Measurements from ENCODE around the gene LPCAT1. TPM values are rescaled to one million over a fixed set of nuclear protein-coding genes. Genes with fewer than 3 reads are reported as not detected.
"Not testable (repeated sequence)": the region's sequence is repeated elsewhere in the genome, so short reads cannot be mapped to it uniquely, and the experiment has no call there.

LPCAT1 gene
- total RNA-seq, 5 donors from 2014 or later (not counting 1 experiment from before 2014, with no cell fraction given) = 27.9 to 57.7 (median 50.3) TPM

GRCh38 chr5:1464096-1464446, 59.7 kb downstream of the LPCAT1 start:
- ATAC-seq (replicated peaks in 1 of 4) = no peak
- no peaks in the 10 kb centered on the region for H3K27me3 ChIP-seq (replicated peaks in 1 of 2; ENCODE audit: control insufficient read depth in 2 of 2, extremely low read depth in 1 of 2, insufficient read depth in 2 of 2, low read length in 1 of 2)
- no peak overlapping the region for H3K4me3 Mint-ChIP-seq
- H3K4me3 ChIP-seq (ENCODE audit: control insufficient read depth in 1 of 2, extremely low read depth in 1 of 2, low read length in 1 of 2) = no peak overlapping the region
- H3K27ac Mint-ChIP-seq = no peak overlapping the region
- H3K9me3 Mint-ChIP-seq = no peaks in the 10 kb centered on the region
- no peaks in the 10 kb centered on the region for H3K9me3 ChIP-seq
- CTCF ChIA-PET = no interaction called here
- 95% methylated on average over 11 of the region's 14 CpGs for WGBS (ENCODE audit: insufficient coverage)
- no peaks in the 10 kb centered on the region for H3K4me1 ChIP-seq (ENCODE audit: control insufficient read depth in 1 of 2, extremely low read depth in 1 of 2, insufficient read depth in 2 of 2, low read length in 2 of 2)
- H3K36me3 ChIP-seq (ENCODE audit: control insufficient read depth in 2 of 2, extremely low read depth in 1 of 2, insufficient read depth in 1 of 2, low read length in 1 of 2) = peaks cover 6 to 51% of the 10 kb centered on the region in 2 donors
- no peak overlapping the region for H3K27ac ChIP-seq (ENCODE audit: low read length)
- no peak for DNase-seq
- H3K36me3 Mint-ChIP-seq = peaks cover 46% of the 10 kb centered on the region
- no peaks in the 10 kb centered on the region for H3K4me1 Mint-ChIP-seq
- no peaks in the 10 kb centered on the region for H3K27me3 Mint-ChIP-seq
- POLR2A ChIA-PET = no interaction called here

DNA sequence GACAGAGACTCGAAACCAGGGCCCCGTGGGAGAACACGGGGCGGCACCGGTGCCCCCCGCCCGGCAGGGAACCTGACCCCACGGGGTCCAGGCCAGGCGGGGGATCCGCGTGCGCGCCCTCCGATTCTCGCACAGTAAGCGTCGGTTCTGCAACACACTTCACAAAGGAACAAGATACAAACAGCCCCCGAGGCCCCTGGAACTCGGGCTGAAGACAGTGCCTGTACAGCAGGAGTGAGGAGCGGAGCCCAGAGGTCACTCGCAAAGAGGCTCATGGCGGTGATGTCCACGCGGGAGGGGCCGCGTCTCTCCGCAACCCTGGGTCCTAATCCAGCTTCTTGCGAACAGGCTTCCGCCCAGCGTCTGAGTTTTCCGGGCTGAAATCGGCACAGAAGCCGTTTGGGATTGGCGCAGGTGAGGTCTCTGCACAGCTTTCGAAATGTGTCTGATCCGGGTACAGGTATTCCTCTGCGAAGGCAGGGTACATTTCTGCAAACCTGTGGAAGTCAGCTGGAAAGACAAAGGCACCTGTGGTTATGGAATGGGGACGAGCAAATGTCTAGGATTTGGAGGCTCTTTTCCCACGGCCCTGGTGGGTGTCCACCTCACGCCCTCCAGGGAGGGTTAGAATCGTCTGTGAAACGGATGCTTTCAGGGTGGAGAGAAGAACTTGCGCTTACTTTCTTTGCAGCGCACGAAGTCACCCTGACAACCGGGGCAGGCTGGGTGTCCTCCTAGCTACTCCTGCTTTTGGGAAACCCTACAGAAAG, 60.2 kb downstream of the LPCAT1 start:
- H3K9me3 Mint-ChIP-seq = no peaks in the 10 kb centered on the region
- H3K4me3 Mint-ChIP-seq = no peak overlapping the region
- Histone ChIP-seq H3K4me1 (ENCODE audit: control insufficient read depth in 1 of 2, extremely low read depth in 1 of 2, insufficient read depth in 2 of 2, low read length in 2 of 2) (no peaks in the 10 kb centered on the region), H3K9me3 (no peaks in the 10 kb centered on the region), H3K4me3 (ENCODE audit: control insufficient read depth in 1 of 2, extremely low read depth in 1 of 2, low read length in 1 of 2) (no peak overlapping the region), H3K27ac (ENCODE audit: low read length) (no peak overlapping the region), H3K36me3 (ENCODE audit: control insufficient read depth in 2 of 2, extremely low read depth in 1 of 2, insufficient read depth in 1 of 2, low read length in 1 of 2) (peaks cover 6 to 51% of the 10 kb centered on the region in 2 donors), H3K27me3 (replicated peaks in 1 of 2; ENCODE audit: control insufficient read depth in 2 of 2, extremely low read depth in 1 of 2, insufficient read depth in 2 of 2, low read length in 1 of 2) (no peaks in the 10 kb centered on the region)
- 98% methylated on average over 37 of the region's 46 CpGs for WGBS (ENCODE audit: insufficient coverage)
- CTCF ChIA-PET = no interaction called here
- ATAC-seq (replicated peaks in 1 of 4) (no peak), DNase-seq (peak in 1 of 35 experiments; percentile 22)
- POLR2A ChIA-PET = interaction anchor here in 1 of 2 donors (0.5 kb wide), 1 partner anchor 14 kb away, joined by 3 read pairs; no protein-coding TSS in a partner anchor
- H3K27me3 Mint-ChIP-seq = no peaks in the 10 kb centered on the region
- H3K27ac Mint-ChIP-seq = no peak overlapping the region
- peaks cover 46% of the 10 kb centered on the region for H3K36me3 Mint-ChIP-seq
- no peaks in the 10 kb centered on the region for H3K4me1 Mint-ChIP-seq

DNA sequence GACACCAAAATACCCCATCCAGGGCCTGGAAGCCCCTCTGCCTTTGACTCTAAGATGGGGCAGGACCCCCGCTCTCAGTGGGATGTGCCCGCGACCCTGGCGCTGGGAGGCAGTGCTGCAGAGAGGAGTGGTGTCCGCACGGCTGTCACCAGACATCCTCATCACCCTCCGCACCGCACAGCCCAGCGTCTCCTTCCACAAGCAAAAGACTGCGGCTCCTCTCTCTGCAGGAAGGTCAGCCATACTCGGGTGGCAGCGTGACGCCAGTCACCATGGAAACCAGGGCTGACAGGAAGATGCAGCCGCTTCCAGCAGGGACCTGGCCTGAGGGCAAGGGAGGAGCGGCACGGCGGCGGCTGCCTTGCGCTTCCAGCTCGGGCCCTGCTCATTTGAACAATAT, 61.4 kb downstream of the LPCAT1 start:
- POLR2A ChIA-PET = no interaction called here
- no peak overlapping the region for H3K27ac Mint-ChIP-seq
- peaks cover 6 to 47% of the 10 kb centered on the region in 2 donors for H3K36me3 ChIP-seq (ENCODE audit: control insufficient read depth in 2 of 2, extremely low read depth in 1 of 2, insufficient read depth in 1 of 2, low read length in 1 of 2)

DNA sequence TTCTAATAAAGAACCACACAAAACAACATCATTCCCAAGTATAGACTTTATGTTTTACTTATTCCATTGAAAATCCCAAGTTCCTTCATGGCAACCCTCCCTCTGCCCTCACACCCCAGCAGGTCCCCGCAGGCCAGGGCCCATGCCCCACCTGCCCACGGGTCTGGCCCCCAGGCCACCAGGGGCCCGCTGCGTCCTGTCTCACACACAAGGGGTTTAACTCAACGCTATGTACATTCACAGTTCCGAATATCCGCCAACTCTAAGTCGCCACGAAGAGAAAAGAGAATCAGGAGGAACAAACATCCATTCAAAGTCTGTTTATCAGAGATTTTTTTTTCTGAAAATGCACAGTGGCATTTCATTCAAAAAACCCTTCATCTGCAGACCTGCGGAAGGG, 62.4 kb downstream of the LPCAT1 start:
- Mint-ChIP-seq H3K27me3 (no peaks in the 10 kb centered on the region), H3K4me3 (no peak overlapping the region), H3K27ac (no peak overlapping the region), H3K9me3 (peaks cover 0 to 4% (median 4%) of the 10 kb centered on the region in 3 donors), H3K36me3 (peaks cover 45% of the 10 kb centered on the region), H3K4me1 (no peaks in the 10 kb centered on the region)
- peaks cover 6 to 46% of the 10 kb centered on the region in 2 donors for H3K36me3 ChIP-seq (ENCODE audit: control insufficient read depth in 2 of 2, extremely low read depth in 1 of 2, insufficient read depth in 1 of 2, low read length in 1 of 2)
- ChIA-PET CTCF (no interaction called here), POLR2A (no interaction called here)
- no peaks in the 10 kb centered on the region for H3K9me3 ChIP-seq
- no peak overlapping the region for H3K4me3 ChIP-seq (ENCODE audit: control insufficient read depth in 1 of 2, extremely low read depth in 1 of 2, low read length in 1 of 2)
- ATAC-seq (replicated peaks in 1 of 4) (no peak), DNase-seq (peak in 1 of 35 experiments; percentile 5)
- H3K27ac ChIP-seq (ENCODE audit: low read length) = no peak overlapping the region
- WGBS (ENCODE audit: insufficient coverage) = 96% methylated on average over 8 of the region's 10 CpGs
- no peaks in the 10 kb centered on the region for H3K4me1 ChIP-seq (ENCODE audit: control insufficient read depth in 1 of 2, extremely low read depth in 1 of 2, insufficient read depth in 2 of 2, low read length in 2 of 2)
- no peaks in the 10 kb centered on the region for H3K27me3 ChIP-seq (replicated peaks in 1 of 2; ENCODE audit: control insufficient read depth in 2 of 2, extremely low read depth in 1 of 2, insufficient read depth in 2 of 2, low read length in 1 of 2)

More for the DNA sequence above, 61.4 kb downstream of the LPCAT1 start:
- Histone ChIP-seq H3K4me3 (ENCODE audit: control insufficient read depth in 1 of 2, extremely low read depth in 1 of 2, low read length in 1 of 2) (no peak overlapping the region), H3K4me1 (ENCODE audit: control insufficient read depth in 1 of 2, extremely low read depth in 1 of 2, insufficient read depth in 2 of 2, low read length in 2 of 2) (no peaks in the 10 kb centered on the region), H3K27ac (ENCODE audit: low read length) (no peak overlapping the region), H3K27me3 (replicated peaks in 1 of 2; ENCODE audit: control insufficient read depth in 2 of 2, extremely low read depth in 1 of 2, insufficient read depth in 2 of 2, low read length in 1 of 2) (no peaks in the 10 kb centered on the region), H3K9me3 (no peaks in the 10 kb centered on the region)
- Mint-ChIP-seq H3K27me3 (no peaks in the 10 kb centered on the region), H3K4me3 (no peak overlapping the region), H3K4me1 (no peaks in the 10 kb centered on the region), H3K36me3 (peaks cover 42% of the 10 kb centered on the region), H3K9me3 (no peaks in the 10 kb centered on the region)
- no peak for ATAC-seq (replicated peaks in 1 of 4)
- WGBS (ENCODE audit: insufficient coverage) = 94% methylated on average over 20 of the region's 20 CpGs
- CTCF ChIA-PET = no interaction called here
- DNase-seq = no peak

DNA sequence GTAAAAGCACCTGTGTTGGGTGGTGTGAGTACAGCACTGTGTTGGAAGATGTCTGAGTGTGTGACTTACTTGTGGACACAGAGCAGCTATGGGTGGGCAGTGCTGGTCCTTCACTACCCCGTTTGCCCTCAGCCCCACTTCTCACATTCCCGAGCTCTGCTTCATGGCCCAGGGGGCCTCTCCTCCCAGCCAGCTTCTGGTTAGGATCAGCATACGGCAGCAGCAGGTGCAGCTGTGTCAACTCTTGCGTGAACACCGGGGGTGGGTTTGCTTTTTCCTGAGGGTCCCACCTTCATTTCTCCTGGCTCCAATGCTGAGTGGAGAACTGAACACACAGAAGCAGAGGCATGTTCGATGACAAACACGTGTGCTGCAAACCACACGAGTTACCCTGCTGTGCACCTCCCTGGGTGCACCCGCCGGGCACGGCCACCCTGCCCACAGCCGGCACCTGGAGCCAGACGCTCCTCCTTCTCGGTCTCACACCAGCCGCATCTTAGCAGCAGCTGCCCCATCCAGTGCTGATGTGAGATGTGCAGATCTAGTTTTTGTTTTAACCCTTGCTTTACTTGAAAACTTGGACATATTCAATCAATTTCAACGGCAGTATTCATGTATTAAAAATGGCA, 63.6 kb downstream of the LPCAT1 start:
- Histone ChIP-seq H3K36me3 (ENCODE audit: control insufficient read depth in 2 of 2, extremely low read depth in 1 of 2, insufficient read depth in 1 of 2, low read length in 1 of 2) (peaks cover 6 to 40% of the 10 kb centered on the region in 2 donors), H3K4me1 (ENCODE audit: control insufficient read depth in 1 of 2, extremely low read depth in 1 of 2, insufficient read depth in 2 of 2, low read length in 2 of 2) (no peaks in the 10 kb centered on the region), H3K9me3 (peaks cover 2% of the 10 kb centered on the region), H3K4me3 (ENCODE audit: control insufficient read depth in 1 of 2, extremely low read depth in 1 of 2, low read length in 1 of 2) (no peak overlapping the region), H3K27me3 (replicated peaks in 1 of 2; ENCODE audit: control insufficient read depth in 2 of 2, extremely low read depth in 1 of 2, insufficient read depth in 2 of 2, low read length in 1 of 2) (no peaks in the 10 kb centered on the region), H3K27ac (ENCODE audit: low read length) (no peak overlapping the region)
- WGBS (ENCODE audit: insufficient coverage) = 79% methylated on average over 11 of the region's 16 CpGs
- ChIA-PET CTCF (no interaction called here), POLR2A (no interaction called here)
- no peaks in the 10 kb centered on the region for H3K27me3 Mint-ChIP-seq
- peaks cover 0 to 4% (median 4%) of the 10 kb centered on the region in 3 donors for H3K9me3 Mint-ChIP-seq
- no peaks in the 10 kb centered on the region for H3K4me1 Mint-ChIP-seq
- no peak overlapping the region for H3K27ac Mint-ChIP-seq
- peaks cover 34% of the 10 kb centered on the region for H3K36me3 Mint-ChIP-seq
- DNase-seq (peak in 1 of 35 experiments; percentile 9), ATAC-seq (replicated peaks in 1 of 4) (no peak)
- H3K4me3 Mint-ChIP-seq = no peak overlapping the region

DNA sequence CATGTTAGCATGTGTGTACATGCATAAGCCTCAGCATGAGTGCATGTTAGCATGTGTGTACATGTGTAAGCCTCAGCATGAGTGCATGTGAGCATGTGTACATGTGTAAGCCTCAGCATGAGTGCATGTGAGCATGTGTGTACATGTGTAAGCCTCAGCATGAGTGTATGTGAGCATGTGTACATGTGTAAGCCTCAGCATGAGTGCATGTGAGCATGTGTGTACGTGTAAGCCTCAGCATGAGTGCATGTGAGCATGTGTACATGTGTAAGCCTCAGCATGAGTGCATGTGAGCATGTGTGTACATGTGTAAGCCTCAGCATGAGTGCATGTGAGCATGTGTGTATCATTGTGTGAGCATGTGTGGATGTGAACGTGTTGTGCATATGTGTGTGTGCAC, 64.3 kb downstream of the LPCAT1 start:
- H3K9me3 Mint-ChIP-seq; POLR2A ChIA-PET; DNase-seq; H3K27me3 Mint-ChIP-seq; H3K4me1 Mint-ChIP-seq; CTCF ChIA-PET; H3K4me1 ChIP-seq (ENCODE audit: control insufficient read depth in 1 of 2, extremely low read depth in 1 of 2, insufficient read depth in 2 of 2, low read length in 2 of 2); ATAC-seq (replicated peaks in 1 of 4); H3K27ac Mint-ChIP-seq; H3K27ac ChIP-seq (ENCODE audit: low read length); H3K9me3 ChIP-seq; H3K4me3 ChIP-seq (ENCODE audit: control insufficient read depth in 1 of 2, extremely low read depth in 1 of 2, low read length in 1 of 2); H3K27me3 ChIP-seq (replicated peaks in 1 of 2; ENCODE audit: control insufficient read depth in 2 of 2, extremely low read depth in 1 of 2, insufficient read depth in 2 of 2, low read length in 1 of 2); H3K4me3 Mint-ChIP-seq: not testable (repeated sequence)
- WGBS (ENCODE audit: insufficient coverage) = 86% methylated on average over 1 of the region's 2 CpGs
- H3K36me3 ChIP-seq (ENCODE audit: control insufficient read depth in 2 of 2, extremely low read depth in 1 of 2, insufficient read depth in 1 of 2, low read length in 1 of 2) = peaks cover 5 to 40% of the 10 kb centered on the region in 2 donors
- peaks cover 26% of the 10 kb centered on the region for H3K36me3 Mint-ChIP-seq

Measured in T-cell (primary cell).